Measurements from ENCODE around the gene SCAMP4. TPM values are rescaled to one million over a fixed set of nuclear protein-coding genes. Genes with fewer than 3 reads are reported as not detected.

SCAMP4 gene
- total and polyA plus RNA-seq, 2 donors (not counting 1 experiment from before 2014, with no cell fraction given): 16.9 to 29.7 TPM

DNA sequence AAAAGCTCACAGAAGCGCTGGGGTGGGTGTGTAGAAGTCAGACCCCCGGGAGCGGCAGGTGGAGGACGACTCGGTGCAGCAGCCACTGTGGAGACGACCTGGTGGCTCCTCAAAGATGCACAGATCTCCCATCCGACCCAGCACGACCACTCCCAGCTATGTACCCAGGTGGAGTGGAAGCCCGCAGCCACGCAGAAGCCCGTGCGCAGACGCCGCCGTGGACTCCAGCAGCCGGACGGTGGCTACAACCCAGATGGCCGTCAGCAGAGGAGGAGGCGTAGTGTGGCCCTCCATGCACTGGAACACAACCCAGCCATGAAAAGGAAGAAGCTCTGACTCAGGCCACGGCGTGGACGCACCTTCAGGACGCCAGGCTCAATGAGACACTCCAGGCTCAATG lies 57.5 kb downstream of the SCAMP4 start:
- H3K79me2 ChIP-seq (ENCODE audit: control insufficient read depth, insufficient read depth, low read length): peaks cover 15% of the 10 kb centered on the region
- H2AFZ ChIP-seq (ENCODE audit: low read length): no peak overlapping the region
- no peak for TF ChIP-seq EZH2 (IDR thresholded peaks at IDR 0.05; ENCODE audit: low read length, missing control alignments)
- TF ChIP-seq CTCF (conservative IDR thresholded peaks at IDR 0.05 in 1 of 2, IDR thresholded peaks at IDR 0.05 in 1 of 2; ENCODE audit: low read depth in 1 of 2, low read length in 2 of 2): no peak
- no peak overlapping the region for H3K27ac ChIP-seq (ENCODE audit: insufficient read depth, low read length)
- DNase-seq (ENCODE audit: low read depth in 2 of 2): no peak
- H3K4me3 ChIP-seq (replicated peaks in 1 of 4; ENCODE audit: control extremely low read depth in 1 of 4, insufficient read depth in 1 of 4, low read depth in 3 of 4, low read length in 4 of 4): no peak overlapping the region
- no peak overlapping the region for H3K4me2 ChIP-seq (ENCODE audit: extremely low read depth, insufficient read depth, low read length)
- H3K4me1 ChIP-seq (ENCODE audit: control insufficient read depth, extremely low read depth, insufficient read depth, low read length): no peaks in the 10 kb centered on the region
- H3K9ac ChIP-seq (ENCODE audit: insufficient read depth, low read length): no peak overlapping the region
- peaks cover 2% of the 10 kb centered on the region for H4K20me1 ChIP-seq (ENCODE audit: control insufficient read depth, extremely low read depth, insufficient read depth, low read length)
- no peaks in the 10 kb centered on the region for H3K9me3 ChIP-seq (ENCODE audit: control insufficient read depth, insufficient read depth, low read depth, low read length)
- no peaks in the 10 kb centered on the region for H3K27me3 ChIP-seq (ENCODE audit: control insufficient read depth, insufficient read depth, low read length)
- peaks cover 2% of the 10 kb centered on the region for H3K36me3 ChIP-seq (ENCODE audit: control insufficient read depth, insufficient read depth, low read length)

DNA sequence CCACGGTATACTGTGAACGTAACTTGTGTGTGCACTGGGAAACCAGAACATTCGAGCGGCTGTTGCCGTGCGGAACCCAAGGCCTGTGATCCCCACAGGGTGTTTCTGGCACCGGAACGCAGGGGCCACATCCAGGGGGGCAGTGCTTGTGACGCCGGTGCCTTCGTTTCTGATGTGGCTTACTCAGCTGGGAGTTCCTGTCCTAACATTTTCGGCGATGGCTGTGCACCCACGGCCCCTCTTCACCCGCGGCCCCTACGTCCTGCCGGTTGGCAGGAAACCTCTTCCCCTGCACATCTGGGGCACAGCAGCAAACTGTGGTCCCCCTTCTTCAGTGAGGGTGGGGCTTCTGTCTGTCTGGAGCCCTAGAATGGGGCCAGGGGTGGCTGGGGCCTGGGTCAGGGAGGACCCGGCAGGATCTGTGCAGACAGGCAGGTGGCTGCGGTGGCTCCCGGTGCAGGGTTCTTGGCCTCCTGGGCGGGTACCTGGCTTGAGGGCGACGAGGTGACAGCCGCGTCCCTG lies 61.9 kb downstream of the SCAMP4 start:
- Histone ChIP-seq H3K27ac (ENCODE audit: insufficient read depth, low read length) (no peak overlapping the region), H3K4me1 (ENCODE audit: control insufficient read depth, extremely low read depth, insufficient read depth, low read length) (no peaks in the 10 kb centered on the region), H2AFZ (ENCODE audit: low read length) (no peak overlapping the region), H4K20me1 (ENCODE audit: control insufficient read depth, extremely low read depth, insufficient read depth, low read length) (peaks cover 2% of the 10 kb centered on the region), H3K4me3 (replicated peaks in 1 of 4; ENCODE audit: control extremely low read depth in 1 of 4, insufficient read depth in 1 of 4, low read depth in 3 of 4, low read length in 4 of 4) (no peak overlapping the region), H3K9me3 (ENCODE audit: control insufficient read depth, insufficient read depth, low read depth, low read length) (no peaks in the 10 kb centered on the region), H3K9ac (ENCODE audit: insufficient read depth, low read length) (no peak overlapping the region), H3K4me2 (ENCODE audit: extremely low read depth, insufficient read depth, low read length) (no peak overlapping the region), H3K79me2 (ENCODE audit: control insufficient read depth, insufficient read depth, low read length) (peaks cover 8% of the 10 kb centered on the region), H3K27me3 (ENCODE audit: control insufficient read depth, insufficient read depth, low read length) (no peaks in the 10 kb centered on the region), H3K36me3 (ENCODE audit: control insufficient read depth, insufficient read depth, low read length) (peaks cover 2% of the 10 kb centered on the region)
- TF ChIP-seq EZH2 (IDR thresholded peaks at IDR 0.05; ENCODE audit: low read length, missing control alignments) (no peak), CTCF (conservative IDR thresholded peaks at IDR 0.05 in 1 of 2, IDR thresholded peaks at IDR 0.05 in 1 of 2; ENCODE audit: low read depth in 1 of 2, low read length in 2 of 2) (no peak)
- DNase-seq (ENCODE audit: low read depth in 2 of 2): no peak

- TF ChIP-seq EZH2 (IDR thresholded peaks at IDR 0.05; ENCODE audit: low read length, missing control alignments) (no peak), CTCF (conservative IDR thresholded peaks at IDR 0.05 in 1 of 2, IDR thresholded peaks at IDR 0.05 in 1 of 2; ENCODE audit: low read depth in 1 of 2, low read length in 2 of 2) (no peak)
- H2AFZ ChIP-seq (ENCODE audit: low read length): no peak overlapping the region
- no peaks in the 10 kb centered on the region for H4K20me1 ChIP-seq (ENCODE audit: control insufficient read depth, extremely low read depth, insufficient read depth, low read length)
Measured at GRCh38 chr19:1968279-1969175, 63.3 kb downstream of the SCAMP4 start.

More at GRCh38 chr19:1968279-1969175, 63.3 kb downstream of the SCAMP4 start:
- Histone ChIP-seq H3K27me3 (ENCODE audit: control insufficient read depth, insufficient read depth, low read length) (no peaks in the 10 kb centered on the region), H3K27ac (ENCODE audit: insufficient read depth, low read length) (no peak overlapping the region), H3K9ac (ENCODE audit: insufficient read depth, low read length) (no peak overlapping the region), H3K36me3 (ENCODE audit: control insufficient read depth, insufficient read depth, low read length) (no peaks in the 10 kb centered on the region), H3K4me3 (replicated peaks in 1 of 4; ENCODE audit: control extremely low read depth in 1 of 4, insufficient read depth in 1 of 4, low read depth in 3 of 4, low read length in 4 of 4) (no peak overlapping the region), H3K4me2 (ENCODE audit: extremely low read depth, insufficient read depth, low read length) (no peak overlapping the region), H3K79me2 (ENCODE audit: control insufficient read depth, insufficient read depth, low read length) (peaks cover 6% of the 10 kb centered on the region), H3K4me1 (ENCODE audit: control insufficient read depth, extremely low read depth, insufficient read depth, low read length) (no peaks in the 10 kb centered on the region), H3K9me3 (ENCODE audit: control insufficient read depth, insufficient read depth, low read depth, low read length) (no peaks in the 10 kb centered on the region)
- DNase-seq (ENCODE audit: low read depth in 2 of 2): no peak

Measured in fibroblast of lung (primary cell).